Measurements from ENCODE around the gene GSTT4. TPM values are rescaled to one million over a fixed set of nuclear protein-coding genes. Genes with fewer than 3 reads are reported as not detected.

Gene GSTT4
- total and polyA plus RNA-seq, 11 donors = not detected

DNA sequence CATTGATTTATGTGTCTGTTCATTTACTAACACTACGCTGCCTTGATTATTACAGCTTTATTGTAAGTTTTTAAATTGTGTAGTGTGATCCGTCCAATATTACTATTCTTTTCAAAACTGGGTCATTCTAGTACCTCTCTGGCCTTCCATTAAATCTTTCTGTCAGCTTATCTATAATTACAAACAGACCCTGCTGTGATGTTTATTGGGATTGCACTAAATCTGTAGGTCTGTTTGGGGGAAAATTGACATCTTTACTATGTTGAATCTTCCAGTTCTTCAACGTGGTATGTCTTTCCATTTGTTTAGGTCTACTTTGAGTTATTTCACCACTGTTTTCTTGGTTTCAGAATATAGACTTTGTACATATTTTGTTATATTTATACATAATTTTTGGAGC lies 21.5 kb upstream of the GSTT4 start:
- Histone ChIP-seq H3K27me3 (no peaks in the 10 kb centered on the region), H3K9me3 (peaks cover 0 to 18% (median 0%) of the 10 kb centered on the region in 12 donors), H3K4me3 (no peak overlapping the region), H3K27ac (no peak overlapping the region), H3K36me3 (peaks cover 0 to 13% (median 0%) of the 10 kb centered on the region in 9 donors), H3K4me1 (peaks cover 0 to 18% (median 0%) of the 10 kb centered on the region in 12 donors)
- TF ChIP-seq, protein P1, sequence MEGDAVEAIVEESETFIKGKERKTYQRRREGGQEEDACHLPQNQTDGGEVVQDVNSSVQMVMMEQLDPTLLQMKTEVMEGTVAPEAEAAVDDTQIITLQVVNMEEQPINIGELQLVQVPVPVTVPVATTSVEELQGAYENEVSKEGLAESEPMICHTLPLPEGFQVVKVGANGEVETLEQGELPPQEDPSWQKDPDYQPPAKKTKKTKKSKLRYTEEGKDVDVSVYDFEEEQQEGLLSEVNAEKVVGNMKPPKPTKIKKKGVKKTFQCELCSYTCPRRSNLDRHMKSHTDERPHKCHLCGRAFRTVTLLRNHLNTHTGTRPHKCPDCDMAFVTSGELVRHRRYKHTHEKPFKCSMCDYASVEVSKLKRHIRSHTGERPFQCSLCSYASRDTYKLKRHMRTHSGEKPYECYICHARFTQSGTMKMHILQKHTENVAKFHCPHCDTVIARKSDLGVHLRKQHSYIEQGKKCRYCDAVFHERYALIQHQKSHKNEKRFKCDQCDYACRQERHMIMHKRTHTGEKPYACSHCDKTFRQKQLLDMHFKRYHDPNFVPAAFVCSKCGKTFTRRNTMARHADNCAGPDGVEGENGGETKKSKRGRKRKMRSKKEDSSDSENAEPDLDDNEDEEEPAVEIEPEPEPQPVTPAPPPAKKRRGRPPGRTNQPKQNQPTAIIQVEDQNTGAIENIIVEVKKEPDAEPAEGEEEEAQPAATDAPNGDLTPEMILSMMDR (IDR thresholded peaks at IDR 0.05) = no peak
- TF ChIP-seq POLR2A (IDR thresholded peaks at IDR 0.05) = no peak
- DNase-seq (no peak), ATAC-seq (no peak)
- whole genome bisulfite sequencing, 4 donors = 93 to 96% (median 95%) methylated on average over 3 of the region's 3 CpGs
- intact Hi-C loops (cut with DNase I) = no loop called here

DNA sequence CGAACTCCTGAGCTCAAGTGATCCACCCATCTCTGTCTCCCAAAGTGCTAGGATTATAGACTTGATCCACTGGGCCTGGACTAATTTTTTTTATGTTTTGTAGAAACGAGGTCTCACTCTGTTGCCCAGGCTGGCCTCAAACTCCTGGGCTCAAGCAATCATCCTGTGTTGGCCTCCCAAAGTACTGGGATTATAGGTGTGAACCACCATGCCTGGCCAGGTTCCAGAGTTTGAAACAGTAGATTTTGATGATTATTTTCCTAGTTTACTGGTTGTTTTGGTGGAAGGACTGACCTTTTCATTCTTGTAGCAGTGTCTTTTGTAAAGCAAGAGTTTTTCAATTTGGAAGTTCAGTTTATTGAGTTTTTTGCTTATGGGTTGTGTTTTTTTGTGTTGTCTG lies 20.8 kb upstream of the GSTT4 start:
- Histone ChIP-seq H3K4me3 (no peak overlapping the region), H3K9me3 (peaks cover 0 to 18% (median 0%) of the 10 kb centered on the region in 12 donors), H3K27ac (no peak overlapping the region), H3K27me3 (no peaks in the 10 kb centered on the region), H3K4me1 (peaks cover 0 to 18% (median 0%) of the 10 kb centered on the region in 12 donors), H3K36me3 (peaks cover 0 to 15% (median 0%) of the 10 kb centered on the region in 9 donors)
- intact Hi-C loops (cut with DNase I) = no loop called here
- DNase-seq = no peak
- no peak for TF ChIP-seq POLR2A (IDR thresholded peaks at IDR 0.05)
- TF ChIP-seq, protein P1 (IDR thresholded peaks at IDR 0.05) = no peak
- 89 to 93% (median 91%) methylated on average over 2 of the region's 2 CpGs for WGBS, 4 donors
- no peak for ATAC-seq

DNA sequence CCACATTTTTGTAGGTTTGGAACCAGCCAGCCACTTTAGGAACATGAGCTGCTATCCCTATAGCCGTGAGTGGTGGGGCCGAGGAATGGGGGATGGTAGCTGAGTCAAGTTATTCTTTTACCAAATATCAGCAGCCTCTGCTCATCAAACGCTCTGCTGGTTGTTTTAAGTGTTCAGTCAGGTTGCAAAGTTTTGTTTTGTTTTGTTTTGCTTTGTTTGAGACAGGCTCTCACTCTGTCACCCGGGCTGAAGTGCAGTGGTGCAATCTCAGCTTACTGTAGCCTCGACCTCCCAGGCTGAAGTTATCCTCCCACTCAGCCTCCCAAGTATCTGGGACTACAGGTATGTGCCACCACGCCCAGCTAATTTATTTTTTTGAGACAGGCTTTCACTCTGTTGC lies 20.2 kb upstream of the GSTT4 start:
- Histone ChIP-seq H3K27me3 (no peaks in the 10 kb centered on the region), H3K27ac (no peak overlapping the region), H3K36me3 (peaks cover 0 to 13% (median 0%) of the 10 kb centered on the region in 9 donors), H3K4me3 (no peak overlapping the region), H3K4me1 (peaks cover 0 to 16% (median 0%) of the 10 kb centered on the region in 12 donors), H3K9me3 (peaks cover 0 to 18% (median 0%) of the 10 kb centered on the region in 12 donors)
- ATAC-seq (no peak), DNase-seq (no peak)
- intact Hi-C loops (cut with DNase I) = no loop called here
- TF ChIP-seq POLR2A (IDR thresholded peaks at IDR 0.05) = no peak
- TF ChIP-seq, protein P1 (IDR thresholded peaks at IDR 0.05) = no peak
- 78 to 94% (median 92%) methylated on average over 6 of the region's 6 CpGs for WGBS, 4 donors

DNA sequence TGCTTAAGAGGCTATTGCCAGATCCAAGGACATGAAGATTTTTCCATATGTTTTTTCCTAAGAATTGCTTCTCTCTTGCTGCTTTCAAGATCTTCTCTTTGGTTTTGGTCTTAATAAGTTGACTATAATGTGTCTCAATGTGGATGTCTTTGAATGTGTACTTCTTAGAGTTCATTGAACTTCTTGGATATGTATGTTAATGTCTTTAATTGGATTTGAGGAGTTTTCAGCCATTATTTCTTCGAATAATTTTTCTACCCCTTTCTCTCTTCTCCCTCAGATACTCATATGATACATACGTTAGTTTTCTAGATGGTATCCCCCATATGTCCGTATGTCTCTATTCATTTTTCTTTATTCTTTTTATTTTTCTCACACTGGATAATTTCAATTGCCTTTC lies 19.1 kb upstream of the GSTT4 start:
- no peak overlapping the region for H3K4me3 ChIP-seq
- DNase-seq = no peak
- WGBS, 4 donors = 96 to 99% (median 98%) methylated on average over 3 of the region's 3 CpGs
- H3K4me1 ChIP-seq = peaks cover 0 to 13% (median 0%) of the 10 kb centered on the region in 12 donors
- intact Hi-C loops (cut with DNase I) = no loop called here
- H3K27ac ChIP-seq = no peak overlapping the region
- H3K9me3 ChIP-seq = peaks cover 0 to 18% (median 0%) of the 10 kb centered on the region in 12 donors
- peaks cover 0 to 13% (median 0%) of the 10 kb centered on the region in 9 donors for H3K36me3 ChIP-seq
- ATAC-seq = no peak
- TF ChIP-seq, protein P1 (IDR thresholded peaks at IDR 0.05) = no peak
- no peak for TF ChIP-seq POLR2A (IDR thresholded peaks at IDR 0.05)
- H3K27me3 ChIP-seq = no peaks in the 10 kb centered on the region
